ENCODE data around the gene MPC2. TPM values are rescaled to one million over a fixed set of nuclear protein-coding genes. Genes with fewer than 3 reads are reported as not detected.
"Not testable (repeated sequence)": the region's sequence is repeated elsewhere in the genome, so short reads cannot be mapped to it uniquely, and the experiment has no call there.

The MPC2 gene
- total RNA-seq, 1 donor from 2014 or later: 53.9 TPM

DNA sequence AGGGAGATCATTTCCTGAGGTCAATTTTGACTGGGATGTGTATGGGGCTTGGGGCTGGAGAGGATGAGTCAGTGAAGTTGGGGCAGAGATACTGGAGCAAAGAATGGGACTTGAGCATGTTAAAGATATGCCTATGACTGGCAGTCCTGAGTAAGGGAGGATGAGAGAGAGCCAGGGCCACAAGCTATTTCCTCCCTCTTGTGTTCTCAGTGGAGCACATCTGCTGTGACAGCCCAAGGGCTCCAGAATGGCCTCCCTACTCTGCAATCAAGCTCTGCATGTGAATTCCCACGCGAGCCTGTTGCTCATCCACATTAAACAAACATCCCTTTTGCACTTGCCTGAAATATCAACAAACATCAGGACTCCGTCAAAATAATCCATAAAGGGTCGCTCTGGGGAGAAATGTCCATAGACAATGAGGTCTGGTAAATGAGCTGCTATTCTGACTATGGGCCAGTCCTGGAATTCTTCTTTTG lies 32.2 kb downstream of the MPC2 start:
- no peak for ATAC-seq

DNA sequence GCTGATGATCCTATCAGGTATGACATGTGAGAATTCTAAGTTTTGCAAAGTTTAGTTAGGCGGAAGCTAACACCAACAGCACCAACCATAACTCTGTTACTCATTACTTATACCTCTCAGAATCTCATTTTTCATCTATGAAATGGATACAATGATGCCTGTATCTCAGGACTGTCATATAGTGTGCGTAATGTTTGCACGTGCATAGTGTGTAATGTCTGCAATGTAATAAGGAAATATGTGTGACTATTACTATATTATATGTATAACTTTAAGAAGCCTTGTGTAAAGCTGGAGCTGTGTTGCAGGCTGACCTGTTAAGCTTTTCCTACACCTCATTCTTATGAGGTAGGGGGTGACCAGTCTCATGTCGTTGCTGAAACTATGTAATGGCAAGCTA lies 36.0 kb downstream of the MPC2 start:
- no peak for ATAC-seq

DNA sequence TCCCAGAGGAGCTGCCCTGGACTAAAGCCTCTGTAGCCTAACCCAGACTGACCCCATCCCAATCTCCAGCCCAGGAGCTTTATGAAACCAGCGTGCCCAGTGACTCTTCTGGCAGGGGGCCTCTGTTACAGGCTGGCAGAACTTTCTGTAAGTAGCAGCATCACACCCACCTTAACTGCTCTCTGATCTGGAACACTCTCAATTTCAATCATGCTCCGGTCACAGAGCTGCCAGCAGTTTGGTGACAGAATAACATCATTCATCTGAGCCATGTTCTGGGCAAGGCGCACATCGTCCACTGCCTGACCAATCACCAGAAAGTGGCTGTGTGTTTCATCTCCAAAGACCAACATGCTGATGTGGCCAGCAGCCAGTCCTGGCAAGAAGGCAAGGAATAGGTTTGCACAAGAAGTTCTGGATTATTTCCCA lies 37.6 kb downstream of the MPC2 start:
- ATAC-seq: no peak

DNA sequence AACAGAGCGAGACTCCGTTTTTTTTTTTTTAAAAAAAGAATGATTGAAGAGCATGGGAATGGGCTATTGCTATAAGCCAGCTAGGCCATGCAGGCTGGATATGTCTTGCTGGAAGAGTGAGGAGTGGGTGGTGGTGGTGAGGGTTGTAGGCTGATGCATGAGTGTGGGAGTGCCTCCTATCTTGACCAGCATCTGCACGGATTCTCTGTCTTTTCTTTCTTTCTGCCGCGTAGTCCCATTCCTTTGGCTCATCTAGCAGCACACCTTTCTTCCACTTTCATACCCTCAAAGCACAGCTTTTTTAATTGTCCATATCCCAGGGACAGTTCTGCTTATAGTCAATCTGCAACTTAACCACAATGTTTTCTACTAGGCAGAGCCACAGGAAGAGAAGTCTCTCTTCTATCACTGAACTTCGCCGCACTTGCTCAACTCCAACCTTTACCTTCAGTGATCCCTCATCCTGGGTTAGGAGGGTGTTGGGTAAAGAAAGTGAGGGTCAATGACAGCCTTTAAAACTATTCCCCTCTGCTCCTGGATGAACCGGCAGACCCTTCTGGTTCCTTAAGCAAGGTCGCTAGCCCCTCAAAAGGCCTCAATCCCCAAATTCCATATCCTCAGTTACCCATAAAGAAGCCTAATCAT lies 38.2 kb downstream of the MPC2 start:
- no peak for ATAC-seq

DNA sequence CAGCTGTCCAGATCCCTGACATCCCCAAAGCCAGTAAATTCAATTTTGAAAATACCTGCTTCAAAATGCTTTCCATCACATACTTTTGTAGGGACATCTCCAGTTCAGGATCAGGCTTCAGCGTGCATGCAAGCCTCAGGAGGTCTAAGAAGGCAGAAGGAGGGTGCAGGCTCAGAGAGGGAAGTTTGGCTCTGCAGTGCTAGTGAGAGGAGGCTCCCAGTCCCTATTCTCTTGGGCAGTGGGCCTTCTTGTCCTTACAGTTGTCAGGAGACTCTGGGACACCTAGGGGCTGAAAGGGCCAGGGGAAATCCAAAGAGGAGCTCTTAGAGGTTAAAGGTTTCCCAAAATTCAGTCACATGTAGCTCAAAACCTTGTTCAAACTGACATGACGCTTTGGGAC lies 43.1 kb downstream of the MPC2 start:
- no peak for ATAC-seq

DNA sequence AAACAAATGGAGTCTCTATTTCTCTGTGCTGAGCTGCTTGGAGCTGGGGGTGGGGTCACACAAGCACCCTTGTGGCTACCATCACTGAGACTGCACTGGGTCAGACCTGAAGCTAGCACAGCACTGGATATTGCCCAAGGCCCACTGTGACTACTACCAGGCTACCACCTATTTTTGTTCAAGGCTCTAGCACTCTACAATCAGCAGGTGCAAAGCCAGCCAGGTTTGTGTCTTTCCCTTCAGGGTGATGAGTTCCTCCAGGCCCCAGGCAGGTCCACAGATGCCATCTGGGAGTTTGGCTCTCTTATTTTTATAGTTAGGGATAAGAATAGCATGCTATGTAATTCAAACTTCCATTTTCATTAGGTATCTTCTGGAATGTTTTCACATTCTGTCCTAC lies 46.5 kb downstream of the MPC2 start:
- no peak for ATAC-seq

DNA sequence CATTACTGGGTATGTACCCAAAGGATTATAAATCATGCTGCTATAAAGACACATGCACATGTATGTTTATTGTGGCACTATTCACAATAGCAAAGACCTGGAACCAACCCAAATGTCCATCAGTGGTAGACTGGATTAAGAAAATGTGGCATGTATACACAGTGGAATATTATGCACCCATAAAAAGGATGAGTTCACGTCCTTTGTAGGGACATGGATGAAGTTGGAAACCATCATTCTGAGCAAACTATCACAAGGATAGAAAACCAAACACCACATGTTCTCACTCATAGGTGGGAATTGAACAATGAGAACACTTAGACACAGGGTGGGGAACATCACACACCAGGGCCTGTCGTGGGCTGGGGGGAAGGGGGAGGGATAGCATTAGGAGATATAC lies 49.7 kb downstream of the MPC2 start:
- ATAC-seq: not testable (repeated sequence)

DNA sequence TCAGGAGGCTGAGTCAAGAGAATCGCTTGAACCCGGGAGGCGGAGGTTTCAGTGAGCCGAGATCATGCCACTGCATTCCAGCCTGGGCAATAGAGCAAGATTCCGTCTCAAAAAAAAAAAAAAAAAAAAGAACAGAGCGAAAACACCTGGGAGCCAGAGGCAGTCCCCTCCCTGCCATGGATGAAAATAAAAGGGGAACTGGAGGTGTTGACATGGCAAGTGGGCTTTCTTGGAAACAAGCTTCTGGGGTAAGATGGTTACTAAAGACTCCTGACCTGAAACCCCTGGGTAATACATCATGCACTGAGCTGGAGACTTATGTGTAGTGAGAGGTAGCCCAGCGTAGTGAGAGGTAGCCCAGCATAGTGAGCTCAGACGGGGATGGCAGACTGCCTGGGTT lies 54.5 kb downstream of the MPC2 start:
- ATAC-seq: no peak

DNA sequence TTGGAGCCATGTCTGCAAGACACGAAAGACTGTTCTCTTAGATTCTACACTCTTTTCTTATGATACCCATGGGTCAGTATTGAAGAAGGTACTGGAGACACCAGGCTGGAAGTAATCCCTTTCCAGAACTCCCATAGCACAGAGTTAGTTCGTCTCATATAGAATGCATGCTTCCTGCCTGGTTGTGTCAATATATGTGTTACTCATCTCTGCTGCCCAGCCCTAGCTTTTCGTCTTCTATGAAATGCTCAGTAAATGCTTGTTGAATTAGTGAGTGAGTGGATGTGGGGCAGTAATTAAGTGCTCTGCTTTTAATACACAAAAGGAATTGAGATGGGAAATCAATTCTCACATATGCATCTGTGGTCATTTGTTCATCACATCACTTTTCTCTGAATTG lies 55.1 kb downstream of the MPC2 start:
- ATAC-seq: peak; percentile 52

DNA sequence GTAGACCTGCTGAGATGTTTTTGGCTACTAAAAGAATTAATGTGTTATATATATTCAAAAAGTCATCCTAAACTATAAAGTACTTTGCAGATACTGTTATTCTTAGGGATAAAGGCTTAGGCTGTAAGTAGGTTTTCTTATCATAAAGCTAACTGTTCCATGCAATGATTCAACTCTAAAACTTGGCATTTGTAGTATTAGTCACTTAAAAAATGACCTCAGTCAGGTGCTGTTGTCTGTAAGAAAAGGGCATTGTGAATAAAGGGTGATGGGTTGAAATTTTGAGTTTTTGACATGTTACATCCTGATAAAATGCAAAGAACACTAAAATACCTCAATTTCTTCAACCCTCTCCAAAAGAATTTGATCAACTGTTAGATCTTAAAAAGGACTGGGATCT lies 55.8 kb downstream of the MPC2 start:
- ATAC-seq: no peak

DNA sequence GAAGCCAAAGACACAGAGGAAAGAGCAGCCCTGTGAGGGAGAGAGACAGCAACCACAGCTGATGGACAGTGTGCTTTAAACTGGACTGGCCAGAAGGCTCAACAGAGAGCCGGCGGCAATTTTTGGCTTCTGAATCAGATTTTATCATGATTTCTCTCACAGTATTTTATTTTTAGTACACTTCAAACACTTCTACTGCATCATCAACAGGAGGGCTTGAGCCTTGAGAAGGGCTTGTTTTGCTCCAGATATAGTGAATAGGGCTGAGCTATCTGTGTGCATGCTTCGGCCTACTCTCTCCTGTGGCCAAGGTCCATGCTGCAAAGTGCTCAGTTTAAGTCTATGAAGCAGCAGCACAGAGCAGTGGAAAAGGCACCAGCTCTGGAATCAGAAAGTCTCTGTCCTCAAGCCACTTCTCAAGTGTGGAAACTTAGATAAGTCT lies 56.3 kb downstream of the MPC2 start:
- no peak for ATAC-seq

DNA sequence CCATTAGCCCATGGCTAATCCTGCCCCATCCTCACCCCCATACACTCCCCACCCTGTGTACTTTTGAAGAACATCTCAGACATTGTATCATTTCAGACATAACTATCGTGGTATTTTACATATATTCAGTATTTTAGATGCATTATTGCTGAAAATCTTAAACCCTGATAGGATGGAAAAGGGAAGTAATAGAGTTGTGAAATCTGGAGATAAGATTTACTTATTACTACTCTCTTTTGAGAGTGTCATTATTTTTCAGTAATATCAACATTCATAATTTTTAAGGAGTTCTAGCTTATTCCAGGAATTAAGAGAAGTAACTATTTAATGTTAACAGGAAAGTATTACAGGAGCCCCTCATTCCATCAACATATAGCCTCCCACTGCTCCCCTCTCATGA lies 57.4 kb downstream of the MPC2 start:
- ATAC-seq: no peak

DNA sequence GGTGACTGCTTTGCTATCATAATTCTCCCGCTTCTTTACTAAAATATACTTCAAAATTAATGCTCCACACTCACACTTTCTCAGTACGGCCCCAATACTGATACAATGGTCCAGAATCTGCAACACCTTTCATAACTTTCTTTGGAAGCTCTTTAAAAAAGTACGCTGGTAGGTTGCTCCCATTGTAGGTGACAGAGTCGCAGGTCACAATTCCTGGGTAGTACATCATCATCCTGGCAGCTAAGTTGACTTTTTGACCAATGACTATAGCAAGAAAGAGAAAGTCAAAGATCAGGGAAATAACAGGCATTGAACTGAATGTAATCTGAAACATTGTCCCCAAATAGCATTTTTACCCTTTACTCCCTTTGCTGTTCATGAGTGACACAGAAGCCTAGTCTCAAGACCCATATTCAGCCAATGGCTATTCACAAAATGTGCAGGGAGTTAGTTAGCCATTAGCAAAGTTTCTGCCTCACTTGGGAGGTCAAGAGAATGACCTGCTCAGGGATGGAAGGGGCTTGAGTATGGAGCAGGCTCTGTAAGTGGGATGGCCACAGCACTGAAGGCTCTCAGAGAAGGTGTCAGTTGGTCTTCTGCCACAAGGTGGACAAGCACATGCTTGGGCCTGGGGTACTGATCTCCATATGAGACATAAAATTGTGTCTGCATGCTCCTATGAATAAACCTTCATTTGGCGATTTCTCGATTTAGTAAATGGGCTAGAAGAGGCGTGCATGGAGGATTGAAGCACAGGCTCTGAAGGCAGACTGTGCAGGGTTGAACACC lies 58.3 kb downstream of the MPC2 start:
- no peak for ATAC-seq

DNA sequence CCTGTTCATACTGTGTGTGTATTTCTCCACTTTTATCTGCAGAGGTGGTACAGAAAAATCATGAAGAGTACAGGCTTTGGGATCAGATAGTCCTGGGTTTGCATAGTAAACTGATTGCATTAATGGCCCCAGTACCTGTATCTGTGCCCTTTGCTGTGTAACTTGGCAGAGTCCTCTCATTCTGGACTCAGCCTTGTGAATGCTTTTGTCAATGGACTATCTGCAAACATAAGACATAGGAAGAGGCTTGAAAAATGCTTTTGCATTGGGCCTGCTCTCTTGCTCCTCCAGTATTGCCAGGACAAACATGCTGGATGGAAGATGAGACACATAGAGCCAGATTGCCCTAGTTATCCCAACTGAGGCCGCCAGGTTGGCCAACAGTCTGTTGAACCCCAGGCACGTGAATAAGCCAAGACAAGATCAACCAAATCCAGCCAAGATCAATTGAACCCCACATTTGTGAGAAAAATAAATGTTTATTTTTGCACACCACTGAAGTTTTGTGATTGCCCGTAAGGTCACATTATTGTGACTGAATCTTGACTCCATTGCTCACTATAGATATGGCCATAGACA lies 60.2 kb downstream of the MPC2 start:
- no peak for ATAC-seq

DNA sequence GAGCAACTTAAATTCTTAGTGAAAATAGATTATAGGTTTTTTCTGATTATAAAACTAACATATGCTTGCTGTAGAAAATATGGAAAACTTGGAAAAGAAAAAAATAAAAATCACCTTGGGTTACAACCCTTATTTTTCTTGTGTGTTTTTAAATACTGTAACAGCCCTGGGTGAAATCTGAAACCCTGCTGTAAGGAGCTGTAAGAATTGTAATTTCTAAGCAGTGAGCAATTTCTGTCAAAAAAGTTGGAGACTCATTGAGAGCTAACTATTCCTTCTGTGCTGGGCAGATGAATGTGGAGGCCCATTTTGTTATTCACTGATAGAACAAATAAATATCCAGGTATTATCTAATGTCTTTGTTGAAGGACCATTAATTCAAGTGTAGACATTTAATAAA lies 65.5 kb downstream of the MPC2 start:
- ATAC-seq: no peak

DNA sequence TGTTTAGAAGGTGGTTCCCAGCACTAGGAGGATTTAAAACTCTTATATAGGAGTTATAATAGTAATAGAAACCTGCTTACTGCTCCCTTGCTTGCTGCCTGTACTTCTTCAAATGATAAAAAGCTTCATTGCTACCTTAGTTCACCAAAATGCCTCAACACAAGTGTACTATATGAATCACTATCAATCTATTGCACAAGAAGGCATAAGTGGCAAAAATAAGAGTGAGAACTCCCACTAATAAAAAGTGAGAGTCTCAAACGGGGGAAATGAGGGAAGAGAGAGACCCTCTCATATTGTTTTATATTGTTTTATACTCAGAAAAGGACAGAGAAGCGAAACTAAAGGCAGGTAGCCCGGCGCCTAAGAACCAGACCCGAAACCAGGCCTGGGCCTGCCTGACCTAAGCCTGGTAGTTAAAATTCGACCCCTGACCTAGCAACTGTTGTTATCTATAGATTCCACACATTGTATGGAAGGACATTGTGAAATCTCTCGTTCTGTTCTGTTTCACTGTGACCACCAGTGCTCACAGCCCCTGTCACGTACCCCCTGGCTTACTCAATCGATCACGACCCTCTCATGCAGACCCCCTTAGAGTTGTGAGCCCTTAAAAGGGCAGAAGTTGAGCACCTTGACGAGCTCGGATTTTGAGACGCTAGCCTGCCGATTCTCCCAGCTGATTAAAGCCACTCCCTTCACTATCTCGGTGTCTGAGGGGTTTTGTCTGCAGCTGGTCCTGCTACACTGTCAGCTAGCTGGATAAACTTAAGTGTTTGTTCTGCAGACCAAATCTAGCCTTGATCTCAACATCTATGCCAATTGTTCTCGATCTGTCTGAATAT lies 67.5 kb downstream of the MPC2 start:
- ATAC-seq: not testable (repeated sequence)

DNA sequence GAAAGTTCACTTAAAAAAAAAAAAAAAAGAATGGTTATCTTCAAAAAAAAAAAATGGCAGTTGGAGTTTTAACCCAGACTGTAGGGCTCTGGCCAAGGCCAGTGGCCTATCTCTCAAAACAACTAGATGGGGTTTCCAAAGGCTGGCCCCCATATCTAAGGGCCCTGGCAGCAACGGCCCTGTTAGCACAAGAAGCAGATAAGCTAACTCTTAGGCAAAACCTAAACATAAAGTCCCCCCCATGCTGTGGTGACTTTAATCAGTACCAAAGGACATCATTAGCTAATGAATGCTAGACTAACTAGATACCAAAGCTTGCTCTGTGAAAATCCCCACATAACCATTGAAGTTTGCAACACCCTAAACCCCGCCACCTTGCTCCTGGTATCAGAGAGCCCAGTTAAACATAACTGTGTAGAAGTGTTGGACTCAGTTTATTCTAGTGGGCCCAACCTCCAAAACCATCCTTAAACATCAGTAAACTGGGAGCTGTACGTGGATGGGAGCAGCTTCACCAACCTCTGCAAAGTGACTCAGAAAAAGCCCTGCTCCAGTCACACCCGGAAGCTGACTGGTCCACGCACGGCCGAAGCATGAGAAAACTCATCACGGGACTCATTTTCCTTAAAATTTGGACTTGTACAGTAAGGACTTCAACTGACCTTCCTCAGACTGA lies 70.0 kb downstream of the MPC2 start:
- ATAC-seq: not testable (repeated sequence)

Other genes with a start within 250 kb of the MPC2 start
- 97.5 TPM for gene MPZL1, start 215.1 kb downstream of the MPC2 start, total RNA-seq
- gene ADCY10, start 22.9 kb downstream of the MPC2 start, total RNA-seq: not detected
- 32.4 TPM for gene DCAF6, start 389 bp downstream of the MPC2 start, total RNA-seq
- 4.0 TPM for gene GPR161, start 199.9 kb upstream of the MPC2 start, total RNA-seq
- 30.9 TPM for gene TIPRL, start 241.9 kb upstream of the MPC2 start, total RNA-seq

Data from esophagus mucosa (tissue), 1 donor.